Adipose tissue (tissue), 3 donors: ENCODE measurements around the gene GOLGA8B. TPM values are rescaled to one million over a fixed set of nuclear protein-coding genes. Genes with fewer than 3 reads are reported as not detected.
"Not testable (repeated sequence)": the region's sequence is repeated elsewhere in the genome, so short reads cannot be mapped to it uniquely, and the experiment has no call there.

Source experiments
- H3K27ac ChIP-seq: one replicate; pipeline ENCODE4 v1.5.1; 2013; ENCODE audit warnings: low read depth, low read length
- WGBS, 3 donors: extraction: QIAGEN DNeasy Blood & Tissue Kit; methylation state at CpG; one replicate each; pipeline ENCODE4 v1.1.7; 2013; 5-methylcytosine and 5-hydroxymethylcytosine counted together
- polyA plus RNA-seq, 3 donors: library from polyadenylated mRNA; stranded (reverse); fragments of 200-250 nt; gene quantifications; one replicate each; pipeline ENCODE4 v1.2.3, GENCODE V29; 2013
- donor health status: healthy with polysubstance abuse.
- donor health status: Bipolar disorder and iron deficiency.
- donor health status: healthy.

GOLGA8B gene
- polyA plus RNA-seq, 3 donors, result 26.9 to 57.2 (median 29.1) TPM

DNA sequence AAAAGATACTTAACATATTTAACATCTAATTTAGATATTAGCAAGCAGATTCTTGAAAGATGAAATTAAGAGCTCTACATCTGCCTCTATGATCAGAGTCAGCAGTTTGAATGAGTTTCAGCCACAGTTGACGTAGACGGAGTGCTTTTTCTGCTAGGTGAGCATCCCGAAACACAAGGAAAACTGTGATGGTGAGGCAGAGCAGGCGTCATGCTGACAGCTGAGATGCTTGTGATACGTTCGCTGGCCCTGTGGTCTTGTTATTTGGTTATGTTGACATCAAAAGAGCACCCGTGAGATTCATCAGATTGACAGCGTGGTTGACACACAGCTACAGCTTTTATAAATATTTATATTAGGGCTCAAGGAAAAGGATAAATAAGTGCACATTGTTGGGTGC is 19.6 kb upstream of the GOLGA8B start:
- 38 to 60% (median 56%) methylated on average over 8 of the region's 8 CpGs for WGBS, 3 donors
- H3K27ac ChIP-seq, result no peak overlapping the region

DNA sequence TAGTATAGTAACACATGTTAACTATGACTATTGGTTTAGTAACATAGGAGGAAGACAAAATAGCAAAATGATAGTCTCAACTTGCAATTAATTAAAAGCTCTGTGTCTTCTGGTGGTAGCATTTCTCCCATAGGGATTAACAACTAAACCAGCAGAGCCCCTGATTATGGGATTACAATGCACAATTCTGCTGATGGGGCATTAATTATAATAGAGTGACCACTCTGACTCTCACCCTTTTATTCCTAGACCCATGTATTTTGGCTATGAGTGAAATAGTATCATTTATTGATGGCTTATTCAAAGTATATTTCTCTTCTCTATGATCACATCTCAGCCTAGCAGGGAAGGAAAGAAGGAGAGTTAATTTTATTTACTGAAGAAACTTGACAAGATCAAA is 17.5 kb upstream of the GOLGA8B start:
- H3K27ac ChIP-seq, result no peak overlapping the region

DNA sequence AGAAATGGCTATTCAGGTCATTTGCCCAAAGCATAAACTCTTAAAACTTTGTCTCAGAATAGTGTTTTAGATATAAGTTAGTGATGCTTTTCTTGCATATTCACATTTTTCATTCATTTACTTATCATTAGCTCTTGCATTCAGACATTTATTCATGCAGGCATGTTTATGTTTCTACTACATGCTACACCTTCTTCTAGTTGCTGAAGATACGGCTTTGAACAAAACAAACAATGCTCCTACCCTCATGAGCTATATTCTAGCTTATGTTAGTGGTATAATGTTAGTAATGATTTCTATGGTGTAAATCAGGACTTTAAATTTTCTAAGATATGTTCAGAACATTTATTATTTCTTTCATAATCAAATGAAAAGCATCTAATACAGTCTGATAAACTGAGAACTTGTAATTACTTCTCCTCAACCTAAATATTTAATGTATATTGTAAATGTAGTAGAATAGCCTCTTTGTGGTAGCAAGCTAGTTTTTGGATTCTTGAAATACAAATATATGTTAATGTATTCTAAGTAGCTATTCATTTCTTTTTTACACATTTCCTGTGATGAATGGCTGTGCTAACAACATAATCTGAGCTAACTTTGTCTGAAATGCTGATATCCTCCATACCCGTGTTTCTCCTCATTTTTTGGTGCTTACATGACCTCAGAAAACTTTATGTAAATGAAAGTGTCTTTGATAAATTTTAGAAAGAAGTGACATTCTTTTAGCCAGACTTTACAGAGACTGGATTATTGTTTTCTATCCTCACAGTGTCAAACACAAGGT is 15.5 kb upstream of the GOLGA8B start:
- 57 to 84% (median 79%) methylated on average over 2 of the region's 2 CpGs for WGBS, 3 donors
- no peak overlapping the region for H3K27ac ChIP-seq

DNA sequence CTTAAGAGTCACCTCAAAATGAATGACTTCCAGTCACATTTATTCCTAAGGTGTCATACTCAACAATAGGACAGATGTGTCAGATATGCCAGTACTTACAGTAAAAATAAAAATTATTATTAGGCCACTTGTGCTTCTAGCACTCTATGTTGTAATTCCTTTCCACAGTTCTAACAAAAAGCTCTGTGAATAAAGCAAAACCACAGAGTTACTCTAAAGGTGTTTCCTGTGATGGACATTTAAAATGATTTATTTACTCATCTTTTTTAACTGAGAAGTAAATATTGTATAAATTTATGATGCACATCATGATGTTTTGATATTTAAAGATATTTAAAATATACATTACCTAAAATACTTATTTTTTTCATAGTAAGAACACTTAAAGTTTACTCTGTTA is 13.9 kb upstream of the GOLGA8B start:
- no peak overlapping the region for H3K27ac ChIP-seq

DNA sequence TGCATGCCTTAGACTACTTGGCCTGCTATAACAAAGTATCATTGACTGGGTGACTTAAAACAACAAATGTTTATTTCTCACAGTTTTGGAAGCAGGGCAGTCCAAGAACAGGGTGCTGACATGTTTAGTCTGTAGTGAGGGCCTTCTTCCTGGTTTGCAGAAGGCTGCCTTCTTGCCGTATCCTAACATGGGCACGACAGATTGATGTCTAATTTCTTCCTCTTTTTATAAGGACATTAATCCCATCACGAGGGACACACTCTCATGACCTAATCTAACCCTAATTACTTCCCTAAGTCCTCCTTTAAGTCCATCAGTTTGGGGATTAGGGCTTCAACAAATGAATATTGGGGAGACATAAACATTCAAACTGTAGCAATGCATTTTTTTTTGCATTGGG is 10.9 kb upstream of the GOLGA8B start:
- 30 to 41% (median 39%) methylated on average over 3 of the region's 3 CpGs for whole genome bisulfite sequencing, 3 donors
- H3K27ac ChIP-seq, result no peak overlapping the region

DNA sequence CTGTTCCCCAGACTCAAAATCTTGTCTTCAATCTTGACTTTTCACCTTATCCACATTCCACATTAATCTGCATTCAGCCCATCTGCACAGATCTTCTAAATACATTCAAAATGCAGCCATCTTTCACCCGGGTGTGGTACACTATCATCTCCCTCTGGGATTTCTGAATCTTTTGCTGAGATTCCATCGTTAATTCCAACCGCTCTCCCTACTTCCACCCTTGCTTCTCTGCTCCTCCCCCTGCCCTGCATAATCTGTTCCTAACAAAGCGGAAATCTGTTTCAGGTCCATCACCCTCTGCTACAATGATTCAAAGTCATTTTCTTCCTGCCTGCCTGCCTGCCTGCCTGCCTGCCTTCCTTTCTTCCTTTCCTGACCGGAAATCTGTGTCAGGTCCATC is 7.9 kb upstream of the GOLGA8B start:
- WGBS, 3 donors, result 36 to 60% (median 46%) methylated on average over 5 of the region's 5 CpGs
- H3K27ac ChIP-seq, result no peak overlapping the region

DNA sequence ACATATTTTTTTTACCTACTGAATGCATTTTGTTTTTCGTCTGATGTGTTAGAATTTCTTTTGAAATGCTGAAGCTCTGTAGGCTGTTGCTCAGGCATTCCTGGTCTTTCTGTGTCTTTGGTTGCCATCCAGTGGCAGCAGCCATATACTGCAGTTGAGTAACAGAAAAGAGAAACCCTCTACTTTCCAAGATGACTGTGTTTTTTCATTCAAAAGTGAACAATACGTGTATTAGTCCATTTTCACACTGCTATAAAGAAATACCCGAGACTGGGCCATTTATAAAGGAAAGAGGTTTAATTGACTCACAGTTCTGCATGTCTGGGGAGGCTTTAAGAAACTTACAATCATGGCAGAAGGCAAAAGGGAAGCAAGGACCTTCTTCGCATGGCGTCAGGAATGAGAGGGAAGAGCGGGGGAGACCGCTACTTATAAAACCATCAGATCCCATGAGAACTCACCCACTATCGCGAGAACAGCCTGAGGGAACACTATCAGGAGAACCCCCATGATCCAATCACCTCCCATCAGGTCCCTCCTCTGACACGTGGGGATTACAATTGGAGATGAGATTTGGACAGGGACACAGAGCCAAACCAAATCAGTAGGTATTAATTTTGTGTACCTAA is 4.7 kb upstream of the GOLGA8B start:
- 9 to 16% (median 14%) methylated on average over 10 of the region's 10 CpGs for WGBS, 3 donors
- no peak overlapping the region for H3K27ac ChIP-seq

DNA sequence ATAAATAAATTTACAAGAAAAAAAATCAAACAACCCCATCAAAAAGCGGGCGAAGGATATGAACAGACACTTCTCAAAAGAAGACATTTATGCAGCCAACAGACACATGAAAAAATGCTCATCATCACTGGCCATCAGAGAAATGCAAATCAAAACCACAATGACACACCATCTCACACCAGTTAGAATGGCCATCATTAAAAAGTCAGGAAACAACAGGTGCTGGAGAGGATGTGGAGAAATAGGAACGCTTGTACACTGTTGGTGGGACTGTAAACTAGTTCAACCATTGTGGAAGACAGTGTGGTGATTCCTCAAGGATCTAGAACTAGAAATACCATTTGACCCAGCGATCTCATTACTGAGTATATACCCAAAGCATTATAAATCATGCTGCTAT is 2.5 kb upstream of the GOLGA8B start:
- 81 to 87% (median 84%) methylated on average over 4 of the region's 4 CpGs for WGBS, 3 donors
- H3K27ac ChIP-seq, result not testable (repeated sequence)

DNA sequence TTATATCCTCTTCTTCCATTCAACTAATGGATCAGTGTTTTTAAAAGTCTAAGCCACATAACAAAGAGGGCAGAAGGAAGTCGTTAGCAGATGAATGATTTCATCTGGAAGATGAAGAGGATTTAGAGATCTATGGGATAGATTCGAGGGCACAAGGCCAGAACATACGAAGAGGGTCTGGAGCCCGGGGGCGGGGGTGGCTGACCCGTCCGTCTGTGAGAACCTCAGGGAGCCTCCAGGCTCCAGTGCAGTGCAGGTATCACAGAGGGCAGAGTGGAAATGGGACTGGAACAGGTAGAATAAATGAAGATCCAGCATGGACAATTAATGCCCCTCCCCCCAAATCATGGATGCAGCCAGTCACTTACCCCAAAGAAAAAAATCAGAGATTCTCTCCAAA is 1.5 kb upstream of the GOLGA8B start:
- WGBS, 3 donors, result 59 to 65% (median 59%) methylated on average over 7 of the region's 7 CpGs

DNA sequence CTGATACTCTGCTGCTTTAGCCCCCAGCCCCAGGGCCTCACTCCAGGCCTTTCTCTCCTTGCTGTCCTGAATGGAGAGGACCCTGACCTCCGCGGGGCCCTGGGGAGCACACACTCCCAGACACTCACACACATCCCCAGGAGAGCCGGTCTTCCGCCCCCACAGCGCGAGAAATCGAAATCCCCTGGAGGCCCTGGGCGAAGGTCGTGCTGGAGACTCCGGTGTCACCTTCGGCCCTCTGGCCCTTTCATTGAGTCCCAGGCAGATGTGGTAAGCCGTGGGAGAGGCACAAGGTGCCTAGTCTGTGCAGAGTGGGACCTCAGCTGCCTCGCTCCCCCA is 848 bp upstream of the GOLGA8B start:
- WGBS, 3 donors, result 18 to 57% (median 53%) methylated on average over 13 of the region's 13 CpGs
- H3K27ac ChIP-seq, result no peak overlapping the region

More for the DNA sequence above, 1.5 kb upstream of the GOLGA8B start:
- no peak overlapping the region for H3K27ac ChIP-seq

DNA sequence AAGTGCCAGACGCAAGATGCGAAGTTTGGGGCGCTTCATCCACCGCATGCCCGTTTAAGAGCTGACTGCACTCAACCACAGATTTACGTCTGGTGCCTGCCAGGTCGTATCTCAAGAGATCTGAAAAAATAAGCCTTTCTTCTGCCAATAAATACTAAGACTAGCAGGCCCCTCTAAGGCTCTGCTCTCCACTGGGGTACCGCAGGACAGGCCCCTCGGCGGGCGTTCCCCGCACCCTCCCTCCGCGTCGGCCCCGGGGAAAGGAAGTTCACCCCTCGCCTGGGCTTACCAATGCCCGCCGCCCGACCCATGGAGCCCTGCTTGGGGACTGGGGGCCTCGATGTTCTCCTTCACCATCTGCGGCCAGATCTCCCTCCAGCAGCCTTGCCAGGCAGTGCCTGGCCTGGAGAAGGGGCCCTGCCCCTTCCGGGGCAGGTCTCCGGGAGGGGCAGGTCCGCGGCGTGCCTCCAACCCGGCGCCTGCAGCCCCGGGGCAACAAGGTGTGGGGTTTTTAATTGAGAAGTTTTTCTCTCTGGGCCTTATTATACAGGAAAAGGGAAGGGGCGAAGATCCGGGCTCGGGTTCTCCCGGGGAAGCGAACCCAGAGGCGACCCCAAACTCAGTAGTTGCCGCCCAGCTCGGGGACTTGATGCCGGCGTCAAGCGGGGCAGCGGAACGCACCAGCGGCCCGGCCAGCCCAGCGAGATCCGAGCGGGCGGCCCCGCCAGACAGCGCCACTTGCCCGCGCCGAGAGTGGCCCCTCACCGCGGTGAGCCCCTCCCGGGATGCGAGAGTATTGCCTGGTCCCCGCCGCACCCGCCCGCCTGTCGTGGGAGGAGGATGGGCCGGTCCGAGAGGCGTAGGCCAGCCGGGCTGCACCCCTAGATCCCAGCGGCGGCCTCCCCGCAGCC is 735 bp downstream of the GOLGA8B start:
- no peak overlapping the region for H3K27ac ChIP-seq
- 1 to 2% (median 2%) methylated on average over 70 of the region's 70 CpGs for WGBS, 3 donors

DNA sequence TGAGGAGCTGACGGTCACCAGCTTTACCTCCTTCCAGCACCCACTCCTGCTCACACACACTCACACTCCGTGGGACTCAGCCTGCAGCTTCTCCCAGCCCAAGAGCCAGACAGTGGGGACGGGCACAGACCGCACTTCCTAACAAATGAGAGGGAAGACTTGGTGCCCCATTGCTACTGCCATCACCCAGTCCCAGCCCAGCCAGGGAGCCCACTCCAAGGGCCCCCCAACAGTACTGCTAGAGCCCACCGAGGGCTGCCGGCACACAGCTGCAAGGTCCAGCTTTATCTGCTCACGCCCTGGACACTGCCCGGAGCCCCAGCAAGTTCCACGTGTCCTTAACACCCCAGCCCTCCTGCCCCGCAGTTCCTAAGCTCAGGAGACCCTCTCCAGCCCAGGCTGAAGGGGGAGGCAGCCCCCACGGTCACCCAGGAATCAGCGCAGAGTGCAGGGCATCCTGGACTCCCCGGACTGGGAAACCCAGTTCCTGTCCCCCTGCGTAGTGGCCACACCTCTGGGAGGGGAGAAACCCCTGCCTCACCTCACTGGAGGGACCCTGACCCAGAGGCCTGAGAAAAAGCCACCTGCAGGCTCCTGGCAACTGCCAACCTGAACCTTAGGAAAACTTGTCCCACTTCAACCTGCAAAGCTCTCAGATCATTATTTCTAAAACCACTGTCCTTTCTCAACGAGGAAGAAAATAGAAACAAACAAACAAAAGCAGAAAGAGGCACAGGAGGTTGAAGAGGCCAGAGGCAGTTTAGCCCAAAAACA is 1.6 kb downstream of the GOLGA8B start:
- H3K27ac ChIP-seq, result not testable (repeated sequence)
- WGBS, 3 donors, result 22 to 83% (median 70%) methylated on average over 13 to 15 of the region's 15 CpGs

DNA sequence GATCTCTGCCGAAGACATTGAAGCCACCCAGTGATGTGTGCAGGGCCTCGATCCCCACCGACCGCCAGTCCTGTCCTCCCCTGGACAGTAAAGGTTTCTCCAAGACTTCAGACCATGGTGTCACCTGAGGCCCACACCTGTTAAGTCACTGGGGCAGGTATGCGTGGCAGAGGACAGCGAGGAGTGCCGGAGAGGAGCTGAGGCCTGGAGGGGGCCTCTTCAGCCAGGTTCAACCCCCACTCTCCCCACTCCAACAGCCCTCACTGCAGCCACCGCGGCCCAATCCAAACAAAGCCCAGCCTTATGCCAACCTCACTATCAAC is 2.4 kb downstream of the GOLGA8B start:
- H3K27ac ChIP-seq, result no peak overlapping the region

DNA sequence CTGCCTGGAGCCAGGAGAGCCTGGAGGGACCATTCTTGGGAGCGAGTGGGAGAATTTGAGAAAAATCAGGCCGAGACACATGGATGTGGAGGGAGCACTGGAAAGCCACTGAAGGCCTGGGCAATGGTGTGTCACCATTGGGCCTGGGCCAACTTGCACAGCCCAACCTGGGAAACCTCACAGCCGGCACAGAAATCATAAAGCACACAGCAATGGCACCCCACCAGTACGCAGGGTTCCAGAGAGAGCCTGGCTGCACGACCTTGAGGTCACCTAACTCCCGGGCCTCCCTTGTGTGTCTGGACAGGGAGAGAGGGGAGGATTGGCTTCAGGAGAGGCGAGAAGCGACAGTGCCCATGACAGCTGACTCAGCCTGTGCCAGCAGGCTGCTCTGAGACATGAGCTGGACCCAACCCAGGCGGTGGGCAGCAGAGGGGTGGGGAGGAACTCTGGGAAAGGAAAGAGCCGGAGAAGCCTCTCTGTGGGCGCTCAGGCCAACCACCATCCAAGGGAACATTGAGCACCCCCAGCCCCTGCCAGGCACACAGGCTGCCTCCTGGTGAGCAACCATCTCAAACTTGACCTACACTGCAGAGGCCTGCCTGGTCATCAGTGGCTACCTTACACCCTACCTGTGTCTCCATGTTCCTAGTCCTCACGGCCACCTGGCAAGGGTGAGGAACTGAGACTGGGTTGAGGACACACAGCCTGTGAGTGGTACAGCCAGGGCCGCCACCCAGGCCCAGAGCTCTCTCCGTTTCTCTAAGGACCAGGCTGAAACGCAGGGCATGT is 3.0 kb downstream of the GOLGA8B start:
- 50 to 91% (median 91%) methylated on average over 12 to 15 of the region's 15 CpGs for WGBS, 3 donors
- H3K27ac ChIP-seq, result not testable (repeated sequence)

More for the DNA sequence above, 2.4 kb downstream of the GOLGA8B start:
- 42 to 93% (median 90%) methylated on average over 9 of the region's 9 CpGs for WGBS, 3 donors

DNA sequence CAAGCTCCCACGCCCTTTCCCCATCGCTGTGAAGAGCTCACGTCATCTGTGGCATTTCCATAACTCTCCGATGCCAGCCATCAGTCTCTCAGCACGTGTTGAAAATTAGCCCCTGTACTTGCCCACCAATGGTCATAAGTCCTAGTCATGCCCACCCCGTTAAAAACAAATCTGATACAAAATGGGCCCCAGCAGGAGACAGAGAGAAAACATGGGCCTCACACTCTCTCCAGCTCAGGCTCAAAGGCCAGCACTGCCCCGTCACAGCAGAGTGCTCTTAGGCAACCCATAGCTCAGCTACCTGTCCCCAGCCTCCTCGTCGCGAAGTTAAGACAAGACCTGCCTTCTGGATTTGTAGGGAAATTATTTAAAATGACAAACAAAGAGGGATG is 5.2 kb downstream of the GOLGA8B start:
- WGBS, 3 donors, result 84 to 93% (median 93%) methylated on average over 10 of the region's 10 CpGs
- no peak overlapping the region for H3K27ac ChIP-seq

DNA sequence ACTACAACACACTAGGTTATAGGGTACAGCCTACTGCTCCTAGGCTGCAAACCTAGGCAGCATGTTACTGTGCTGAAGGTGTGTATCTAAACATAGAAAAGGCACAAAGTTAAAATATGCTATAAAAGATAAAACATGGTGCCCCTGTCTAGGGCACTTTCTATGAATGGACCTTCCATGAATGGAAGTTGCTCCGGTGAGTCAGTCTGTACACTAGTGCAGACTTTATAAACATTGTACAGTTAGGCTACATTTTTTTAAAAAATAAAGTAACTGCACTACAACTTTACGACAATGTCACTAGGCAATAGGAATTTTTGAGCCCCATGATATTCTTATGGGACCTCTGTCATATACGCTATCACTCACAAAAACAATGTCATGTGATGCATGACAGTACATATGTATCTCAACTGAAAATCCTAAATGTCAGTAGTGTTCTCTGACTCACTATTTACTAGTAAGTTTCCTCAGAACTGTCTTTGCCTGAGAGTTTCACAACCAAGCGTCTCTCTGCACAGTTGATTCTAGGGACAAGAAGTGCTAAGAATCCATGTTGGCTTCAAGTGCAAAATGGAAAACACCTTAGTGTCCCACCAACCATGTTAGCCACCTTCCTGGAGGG is 5.7 kb downstream of the GOLGA8B start:
- H3K27ac ChIP-seq, result not testable (repeated sequence)
- WGBS, 3 donors, result 87 to 90% (median 87%) methylated on average over 4 of the region's 4 CpGs

DNA sequence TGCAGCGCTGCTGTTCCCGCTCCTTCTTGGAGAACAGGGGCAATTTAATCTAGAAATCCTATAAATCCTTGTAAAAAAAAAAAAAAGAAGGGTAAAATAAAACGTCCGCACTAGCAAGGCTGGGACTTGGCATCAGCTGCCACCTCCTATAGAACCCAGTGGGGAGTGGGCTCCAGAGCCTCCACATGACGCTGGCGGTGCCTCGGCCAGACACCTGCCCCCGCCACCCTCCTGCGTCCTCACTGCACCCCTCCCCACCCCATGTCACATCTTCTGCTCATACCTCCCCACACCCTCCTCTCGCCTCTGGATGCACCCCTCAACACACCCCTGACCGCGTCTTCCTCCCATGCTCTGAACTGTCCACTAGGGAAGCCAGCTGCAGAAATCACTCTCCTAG is 8.4 kb downstream of the GOLGA8B start:
- H3K27ac ChIP-seq, result not testable (repeated sequence)
- 92 to 94% (median 94%) methylated on average over 8 to 12 of the region's 12 CpGs for WGBS, 3 donors

DNA sequence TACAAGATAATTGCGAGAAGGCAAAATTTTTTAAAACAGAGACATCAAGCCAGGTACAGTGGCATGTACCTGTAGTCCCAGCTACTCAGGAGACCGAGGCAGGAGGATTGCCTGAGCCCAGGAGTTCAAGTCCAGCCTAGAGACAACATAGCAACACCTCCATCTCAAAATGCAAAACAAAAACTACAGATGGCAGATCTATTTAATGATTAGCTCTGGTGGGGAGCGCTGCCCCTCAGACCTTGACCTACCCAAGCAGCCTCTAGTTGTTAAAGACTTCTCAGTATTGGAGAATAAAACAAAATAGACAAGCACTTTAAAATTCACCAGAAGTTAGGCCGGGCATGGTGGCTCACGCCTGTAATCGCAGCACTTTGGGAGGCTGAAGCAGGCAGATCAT is 10.5 kb downstream of the GOLGA8B start:
- not testable (repeated sequence) for H3K27ac ChIP-seq
- WGBS, 3 donors, result 88 to 94% (median 91%) methylated on average over 4 to 6 of the region's 6 CpGs
